ENCODE measurements around the gene PRR13.

PRR13 gene

GRCh38 chr12:53452159-53453077 is 10.9 kb downstream of the PRR13 start:
- peak overlapping the region; percentile 76 for H3K4me3 ChIP-seq (ENCODE audit: low read depth, low read length)
- peak; percentile 20; the same call in 1 of the 2 replicates for TF ChIP-seq CTCF (IDR thresholded peaks at IDR 0.05; ENCODE audit: borderline replicate concordance, insufficient read depth, low read depth, low read length)

- no peak for TF ChIP-seq CTCF (IDR thresholded peaks at IDR 0.05; ENCODE audit: borderline replicate concordance, insufficient read depth, low read depth, low read length)
- H3K4me3 ChIP-seq (ENCODE audit: low read depth, low read length): no peak overlapping the region
Measured at GRCh38 chr12:53453953-53454640, 12.6 kb downstream of the PRR13 start.

DNA sequence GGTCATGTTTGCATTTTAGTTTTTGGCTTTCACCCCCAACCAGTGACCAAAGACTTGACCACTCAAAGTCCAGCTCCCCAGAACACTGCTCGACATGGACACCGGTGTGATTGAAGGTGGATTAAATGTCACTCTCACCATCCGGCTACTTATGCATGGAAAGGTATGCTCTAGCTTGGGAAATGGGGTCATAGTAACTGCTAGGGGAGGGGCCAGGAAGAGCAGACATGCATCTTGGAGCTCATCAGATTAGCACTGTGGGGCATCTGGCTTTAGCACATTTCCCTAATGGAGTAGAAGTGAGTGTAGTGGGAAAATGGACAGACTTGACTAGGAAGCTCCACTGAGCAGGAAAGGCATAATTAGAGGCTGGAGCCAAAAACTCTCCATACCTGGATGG is 13.2 kb downstream of the PRR13 start:
- H3K4me3 ChIP-seq (ENCODE audit: low read depth, low read length): no peak overlapping the region
- TF ChIP-seq CTCF (IDR thresholded peaks at IDR 0.05; ENCODE audit: borderline replicate concordance, insufficient read depth, low read depth, low read length): no peak

DNA sequence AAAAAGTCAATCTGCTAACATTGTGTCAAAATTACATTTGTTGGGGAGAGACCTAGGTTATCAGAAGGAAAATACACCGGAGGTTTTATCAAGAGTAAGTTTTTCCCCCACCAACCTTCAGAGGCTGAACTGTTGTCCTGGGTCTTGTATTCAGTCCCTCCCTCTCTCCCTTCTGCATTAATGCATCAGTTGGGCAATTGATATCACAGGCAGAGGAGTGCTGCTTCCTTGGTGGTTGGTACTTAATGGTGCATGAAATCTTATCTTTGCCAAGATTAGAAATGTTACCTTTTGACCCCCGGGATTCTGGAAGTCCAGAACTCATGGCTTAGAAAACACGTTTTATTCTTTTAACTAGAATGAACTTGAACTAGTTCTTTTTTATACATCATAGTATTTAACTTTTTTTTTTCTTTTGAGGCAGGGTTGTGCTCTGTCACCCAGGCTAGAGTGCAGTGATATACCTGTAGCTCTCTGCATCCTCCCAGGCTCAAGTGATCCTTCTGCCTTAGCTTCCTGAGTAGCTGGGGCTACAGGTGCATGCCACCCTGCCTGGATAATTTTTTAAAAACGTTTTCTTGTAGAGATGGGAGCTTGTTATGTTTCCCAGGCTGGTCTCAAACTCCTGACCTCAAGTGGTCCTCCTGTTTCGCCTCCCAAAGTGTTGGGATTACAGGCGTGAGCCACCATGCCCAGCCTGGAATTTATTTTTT is 15.3 kb downstream of the PRR13 start:
- H3K4me3 ChIP-seq (ENCODE audit: low read depth, low read length): no peak overlapping the region
- TF ChIP-seq CTCF (IDR thresholded peaks at IDR 0.05; ENCODE audit: borderline replicate concordance, insufficient read depth, low read depth, low read length): no peak

- no peak overlapping the region for H3K4me3 ChIP-seq (ENCODE audit: low read depth, low read length)
- no peak for TF ChIP-seq CTCF (IDR thresholded peaks at IDR 0.05; ENCODE audit: borderline replicate concordance, insufficient read depth, low read depth, low read length)
Measured at GRCh38 chr12:53459097-53459496, 17.6 kb downstream of the PRR13 start.

DNA sequence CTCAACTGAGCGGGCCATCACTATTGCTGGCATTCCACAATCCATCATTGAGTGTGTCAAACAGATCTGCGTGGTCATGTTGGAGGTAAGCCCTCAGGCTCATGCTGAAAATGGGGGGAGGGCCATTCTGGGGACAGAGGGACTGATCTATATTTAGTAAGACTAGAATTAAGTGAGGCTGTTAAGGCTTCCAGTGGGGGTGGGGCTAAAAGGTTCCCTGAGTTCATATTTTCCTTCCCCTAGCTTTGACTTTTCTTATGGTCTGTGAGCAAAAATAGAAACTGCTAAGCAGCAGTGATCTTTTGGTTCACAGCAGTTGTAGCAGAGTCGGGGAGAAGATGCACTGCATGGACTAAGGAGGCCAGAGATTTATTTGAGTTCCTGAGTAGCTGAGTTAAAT is 19.5 kb downstream of the PRR13 start:
- TF ChIP-seq CTCF (IDR thresholded peaks at IDR 0.05; ENCODE audit: borderline replicate concordance, insufficient read depth, low read depth, low read length): no peak
- no peak overlapping the region for H3K4me3 ChIP-seq (ENCODE audit: low read depth, low read length)
